MCF 10A (cell line): ENCODE measurements around the gene TMCO4. TPM values are rescaled to one million over a fixed set of nuclear protein-coding genes. Genes with fewer than 3 reads are reported as not detected.
"Not testable (repeated sequence)": the region's sequence is repeated elsewhere in the genome, so short reads cannot be mapped to it uniquely, and the experiment has no call there.

Experiments
- BruUV-seq: library from RNA; stranded (reverse); fragments of 400-500 nt; replicated peaks from 2 replicates; lab custom pipeline; 2021; lab: Mats Ljungman, UMichigan
- CTCF ChIA-PET: fragments of 300-600 bp; sonication (Branson Sonifier 250); formaldehyde crosslinking; extraction: SDS; loops from one replicate; lab custom pipeline; 2021; ENCODE audit warnings: antibody characterized with exemption, inconsistent platforms; lab: Yijun Ruan, JAX
- POLR2A ChIA-PET: fragments of 300-600, 350-650 bp; sonication (Branson Sonifier 250); formaldehyde crosslinking; extraction: SDS; loops from one replicate; lab custom pipeline; 2020; ENCODE audit warnings: antibody characterized with exemption, inconsistent platforms; lab: Yijun Ruan, JAX
- DNase-seq: peaks from one replicate; pipeline ENCODE4 v3.0.0-alpha.2; 2018; ENCODE audit not compliant: unreplicated experiment
- H3K27ac Mint-ChIP-seq: one replicate; pipeline ENCODE4 v1.8.0; 2022; ENCODE audit warnings: mild to moderate bottlenecking, low read depth, mixed read lengths; ENCODE audit not compliant: unreplicated experiment
- H3K27me3 Mint-ChIP-seq: one replicate; pipeline ENCODE4 v1.8.0; 2022; ENCODE audit warnings: mixed read lengths; ENCODE audit not compliant: insufficient read depth, unreplicated experiment
- H3K36me3 Mint-ChIP-seq: one replicate; pipeline ENCODE4 v1.8.0; 2022; ENCODE audit warnings: mild to moderate bottlenecking, moderate library complexity, mixed read lengths; ENCODE audit not compliant: insufficient read depth, unreplicated experiment
- H3K4me1 Mint-ChIP-seq: one replicate; pipeline ENCODE4 v1.8.0; 2022; ENCODE audit warnings: mixed read lengths; ENCODE audit not compliant: insufficient read depth, unreplicated experiment
- H3K4me3 Mint-ChIP-seq: one replicate; pipeline ENCODE4 v1.8.0; 2022; ENCODE audit warnings: mild to moderate bottlenecking, moderate library complexity, mixed read lengths; ENCODE audit not compliant: unreplicated experiment
- H3K9me3 Mint-ChIP-seq: one replicate; pipeline ENCODE4 v1.8.0; 2022; ENCODE audit warnings: mixed read lengths; ENCODE audit not compliant: unreplicated experiment
- CTCF ChIP-seq: fragments of 200-600 bp; IDR thresholded peaks from one replicate; pipeline ENCODE4 v1.8.0; 2022; ENCODE audit warnings: antibody characterized with exemption, mild to moderate bottlenecking; ENCODE audit not compliant: unreplicated experiment
- intact Hi-C: fragments of 100-400 bp; cut with micrococcal nuclease; formaldehyde crosslinking; loops from 2 replicates; pipeline ENCODE4 v1.14.1; 2022
- total RNA-seq: library from RNA; stranded (reverse); gene quantifications from 2 replicates; pipeline ENCODE4 v1.2.3, GENCODE V29; 2022

TMCO4 gene
- total RNA-seq, 1 experiment from 2014 or later: 20.5 TPM

GRCh38 chr1:19639999-19640362 is 159.7 kb downstream of the TMCO4 start:
- POLR2A ChIA-PET: interaction anchor here (0.7 to 8.3 kb wide), 25 partner anchors 9 to 430 kb away, joined by 3 to 101 read pairs (median 4); partner anchors contain the start of genes AKR7A2, CAPZB, SLC66A1 and UBR4
- CTCF ChIA-PET: interaction anchor here (0.6 to 1.8 kb wide), 9 partner anchors 11 to 1318 kb away, joined by 3 to 10 read pairs (median 4); no protein-coding TSS in a partner anchor
- Mint-ChIP-seq H3K27ac (peak overlapping the region; percentile 75), H3K9me3 (no peaks in the 10 kb centered on the region), H3K36me3 (peaks cover 7% of the 10 kb centered on the region), H3K4me3 (peak overlapping the region; percentile 48), H3K27me3 (no peaks in the 10 kb centered on the region), H3K4me1 (peaks cover 32% of the 10 kb centered on the region)
- DNase-seq: peak; percentile 91
- TF ChIP-seq CTCF: no peak
- intact Hi-C loops: no loop called here
- BruUV-seq: no TSS peak

DNA sequence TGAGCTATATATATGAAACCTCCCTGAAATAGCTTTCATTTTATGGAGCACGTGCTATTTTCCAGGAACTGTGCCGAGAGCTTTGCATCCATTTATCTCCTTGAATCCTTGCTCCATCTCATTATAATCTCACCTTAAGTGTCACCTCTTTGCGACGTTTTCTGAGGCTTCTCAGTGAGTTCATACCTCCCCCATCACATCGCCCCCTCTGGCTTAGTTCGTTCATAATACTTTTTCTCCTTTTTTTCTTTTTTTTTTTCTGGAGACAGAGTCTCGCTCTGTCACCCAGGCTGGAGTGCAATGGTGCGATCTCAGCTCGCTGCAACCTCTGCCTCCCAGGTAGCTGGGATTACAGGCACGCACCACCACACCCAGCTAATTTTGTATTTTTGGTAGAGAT is 160.5 kb downstream of the TMCO4 start:
- DNase-seq, BruUV-seq, H3K4me3 Mint-ChIP-seq, intact Hi-C loops, H3K27ac Mint-ChIP-seq, H3K27me3 Mint-ChIP-seq, H3K9me3 Mint-ChIP-seq, H3K36me3 Mint-ChIP-seq: not testable (repeated sequence)
- POLR2A ChIA-PET: interaction anchor here (0.8 to 2.8 kb wide), 7 partner anchors 9 to 278 kb away, joined by 3 to 24 read pairs (median 4); no protein-coding TSS in a partner anchor
- CTCF ChIA-PET: interaction anchor here (0.6 to 1.1 kb wide), 5 partner anchors 29 to 750 kb away, joined by 3 to 4 read pairs (median 3); no protein-coding TSS in a partner anchor
- H3K4me1 Mint-ChIP-seq: peaks cover 32% of the 10 kb centered on the region

GRCh38 chr1:19637606-19638005 is 162.1 kb downstream of the TMCO4 start:
- DNase-seq: no peak
- POLR2A ChIA-PET: interaction anchor here (0.7 kb wide), 1 partner anchor 283 kb away, joined by 4 read pairs; no protein-coding TSS in a partner anchor
- CTCF ChIA-PET: interaction anchor here (0.7 kb wide), 1 partner anchor 28 kb away, joined by 3 read pairs; no protein-coding TSS in a partner anchor
- no TSS peak for BruUV-seq
- TF ChIP-seq CTCF: no peak
- intact Hi-C loops: no loop called here
- no peaks in the 10 kb centered on the region for H3K9me3 Mint-ChIP-seq
- no peaks in the 10 kb centered on the region for H3K27me3 Mint-ChIP-seq
- H3K36me3 Mint-ChIP-seq: peaks cover 7% of the 10 kb centered on the region
- no peak overlapping the region for H3K27ac Mint-ChIP-seq
- H3K4me1 Mint-ChIP-seq: peaks cover 23% of the 10 kb centered on the region
- no peak overlapping the region for H3K4me3 Mint-ChIP-seq

DNA sequence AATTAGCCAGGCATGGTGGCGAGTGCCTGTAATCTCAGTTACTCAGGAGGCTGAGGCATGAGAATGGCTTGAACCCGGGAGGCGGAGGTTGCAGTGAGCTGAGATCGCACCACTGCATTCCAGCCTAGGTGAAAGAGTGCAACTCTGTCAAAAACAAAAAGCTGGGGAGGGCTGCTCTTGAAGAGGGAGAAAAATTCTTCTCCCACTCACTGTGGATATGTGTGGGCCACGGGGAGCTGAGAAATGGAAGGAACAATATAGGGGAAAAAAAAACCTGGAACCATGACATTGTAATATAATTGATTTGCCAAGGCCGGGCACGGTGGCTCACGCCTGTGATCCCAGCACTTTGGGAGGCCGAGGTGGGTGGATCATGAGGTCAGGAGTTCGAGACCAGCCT is 163.0 kb downstream of the TMCO4 start:
- H3K4me1 Mint-ChIP-seq: peaks cover 20% of the 10 kb centered on the region
- H3K27me3 Mint-ChIP-seq, POLR2A ChIA-PET, DNase-seq, H3K36me3 Mint-ChIP-seq, H3K9me3 Mint-ChIP-seq, H3K4me3 Mint-ChIP-seq, H3K27ac Mint-ChIP-seq, BruUV-seq, intact Hi-C loops: not testable (repeated sequence)
- CTCF ChIA-PET: interaction anchor here (0.5 to 0.6 kb wide), 2 partner anchors 13 to 201 kb away, joined by 3 read pairs; no protein-coding TSS in a partner anchor

GRCh38 chr1:19636065-19636464 is 163.7 kb downstream of the TMCO4 start:
- Mint-ChIP-seq H3K27ac (no peak overlapping the region), H3K27me3 (no peaks in the 10 kb centered on the region), H3K4me3 (no peak overlapping the region), H3K9me3 (no peaks in the 10 kb centered on the region), H3K36me3 (peaks cover 7% of the 10 kb centered on the region), H3K4me1 (peaks cover 18% of the 10 kb centered on the region)
- DNase-seq: no peak
- ChIA-PET CTCF (interaction anchor here (0.7 kb wide), 1 partner anchor 18 kb away, joined by 3 read pairs; no protein-coding TSS in a partner anchor), POLR2A (interaction anchor here (0.9 kb wide), 1 partner anchor 16 kb away, joined by 3 read pairs; no protein-coding TSS in a partner anchor)
- BruUV-seq: no TSS peak
- intact Hi-C loops: no loop called here
- TF ChIP-seq CTCF: no peak
